ENCODE results near the gene AATK.

The AATK gene

GRCh38 chr17:81183316-81183715 lies 17.3 kb upstream of the AATK start:
- TF ChIP-seq ARNTL (CRISPR knock-in tag; IDR thresholded peaks at IDR 0.05; ENCODE audit: borderline replicate concordance, low read depth) (no peak), ZFP3 (CRISPR knock-in tag; IDR thresholded peaks at IDR 0.05) (no peak)
- ATAC-seq = no peak

- TF ChIP-seq PATZ1 (CRISPR knock-in tag; IDR thresholded peaks at IDR 0.05; ENCODE audit: borderline replicate concordance) (no peak), ARNTL (CRISPR knock-in tag; IDR thresholded peaks at IDR 0.05; ENCODE audit: borderline replicate concordance, low read depth) (no peak), RARB (CRISPR knock-in tag; IDR thresholded peaks at IDR 0.05) (no peak)
- TF ChIP-seq, protein P1, sequence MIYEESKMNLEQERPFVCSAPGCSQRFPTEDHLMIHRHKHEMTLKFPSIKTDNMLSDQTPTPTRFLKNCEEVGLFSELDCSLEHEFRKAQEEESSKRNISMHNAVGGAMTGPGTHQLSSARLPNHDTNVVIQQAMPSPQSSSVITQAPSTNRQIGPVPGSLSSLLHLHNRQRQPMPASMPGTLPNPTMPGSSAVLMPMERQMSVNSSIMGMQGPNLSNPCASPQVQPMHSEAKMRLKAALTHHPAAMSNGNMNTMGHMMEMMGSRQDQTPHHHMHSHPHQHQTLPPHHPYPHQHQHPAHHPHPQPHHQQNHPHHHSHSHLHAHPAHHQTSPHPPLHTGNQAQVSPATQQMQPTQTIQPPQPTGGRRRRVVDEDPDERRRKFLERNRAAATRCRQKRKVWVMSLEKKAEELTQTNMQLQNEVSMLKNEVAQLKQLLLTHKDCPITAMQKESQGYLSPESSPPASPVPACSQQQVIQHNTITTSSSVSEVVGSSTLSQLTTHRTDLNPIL (CRISPR knock-in tag; IDR thresholded peaks at IDR 0.05; ENCODE audit: low read depth) = no peak
- ATAC-seq = no peak
These were observed 16.6 kb upstream of the AATK start for GRCh38 chr17:81182596-81182995.

DNA sequence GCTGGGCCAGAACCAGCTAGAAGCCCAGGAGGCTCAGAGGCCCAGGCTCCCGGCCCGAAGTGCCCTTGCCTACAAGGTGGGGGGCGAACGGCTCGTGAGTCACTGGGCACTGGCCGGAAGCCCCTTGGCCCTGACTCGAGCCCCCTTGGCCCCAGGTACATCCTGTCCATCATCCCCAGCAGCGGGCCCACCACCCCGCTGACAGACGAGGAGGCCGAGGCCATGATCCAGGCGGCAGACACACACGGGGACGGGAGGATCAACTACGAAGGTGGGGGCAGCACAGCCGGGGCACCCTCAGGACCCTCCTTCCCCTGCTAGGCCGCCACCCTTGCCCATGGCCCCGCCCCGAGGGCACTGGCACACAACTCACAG lies 15.8 kb upstream of the AATK start:
- no peak for ATAC-seq
- TF ChIP-seq ARNTL (CRISPR knock-in tag; IDR thresholded peaks at IDR 0.05; ENCODE audit: borderline replicate concordance, low read depth) (no peak), CSDC2 (CRISPR knock-in tag; IDR thresholded peaks at IDR 0.05) (no peak), TCF4 (CRISPR knock-in tag; IDR thresholded peaks at IDR 0.05; ENCODE audit: borderline replicate concordance) (no peak), BACH2 (CRISPR knock-in tag; IDR thresholded peaks at IDR 0.05; ENCODE audit: borderline replicate concordance) (no peak), PATZ1 (CRISPR knock-in tag; IDR thresholded peaks at IDR 0.05; ENCODE audit: borderline replicate concordance) (no peak), PPARA (CRISPR knock-in tag; IDR thresholded peaks at IDR 0.05; ENCODE audit: borderline replicate concordance) (no peak), ZNF8 (CRISPR knock-in tag; IDR thresholded peaks at IDR 0.05) (no peak), SNAI2 (CRISPR knock-in tag; IDR thresholded peaks at IDR 0.05) (no peak), ZC3H10 (CRISPR knock-in tag; IDR thresholded peaks at IDR 0.05) (no peak), ZNF565 (CRISPR knock-in tag; conservative IDR thresholded peaks at IDR 0.05; ENCODE audit: low read depth) (no peak), ZFP3 (CRISPR knock-in tag; IDR thresholded peaks at IDR 0.05) (no peak), GLIS3 (CRISPR knock-in tag; IDR thresholded peaks at IDR 0.05) (no peak), ESRRG (CRISPR knock-in tag; IDR thresholded peaks at IDR 0.05) (no peak), ZNF70 (CRISPR knock-in tag; IDR thresholded peaks at IDR 0.05) (no peak), TOX (CRISPR knock-in tag; IDR thresholded peaks at IDR 0.05; ENCODE audit: borderline replicate concordance) (no peak)
- TF ChIP-seq, protein P1 (CRISPR knock-in tag; IDR thresholded peaks at IDR 0.05; ENCODE audit: low read depth) = no peak
- TF ChIP-seq, protein P2, sequence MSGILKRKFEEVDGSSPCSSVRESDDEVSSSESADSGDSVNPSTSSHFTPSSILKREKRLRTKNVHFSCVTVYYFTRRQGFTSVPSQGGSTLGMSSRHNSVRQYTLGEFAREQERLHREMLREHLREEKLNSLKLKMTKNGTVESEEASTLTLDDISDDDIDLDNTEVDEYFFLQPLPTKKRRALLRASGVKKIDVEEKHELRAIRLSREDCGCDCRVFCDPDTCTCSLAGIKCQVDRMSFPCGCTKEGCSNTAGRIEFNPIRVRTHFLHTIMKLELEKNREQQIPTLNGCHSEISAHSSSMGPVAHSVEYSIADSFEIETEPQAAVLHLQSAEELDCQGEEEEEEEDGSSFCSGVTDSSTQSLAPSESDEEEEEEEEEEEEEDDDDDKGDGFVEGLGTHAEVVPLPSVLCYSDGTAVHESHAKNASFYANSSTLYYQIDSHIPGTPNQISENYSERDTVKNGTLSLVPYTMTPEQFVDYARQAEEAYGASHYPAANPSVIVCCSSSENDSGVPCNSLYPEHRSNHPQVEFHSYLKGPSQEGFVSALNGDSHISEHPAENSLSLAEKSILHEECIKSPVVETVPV (CRISPR knock-in tag; IDR thresholded peaks at IDR 0.05) = no peak
- TF ChIP-seq, protein P3, sequence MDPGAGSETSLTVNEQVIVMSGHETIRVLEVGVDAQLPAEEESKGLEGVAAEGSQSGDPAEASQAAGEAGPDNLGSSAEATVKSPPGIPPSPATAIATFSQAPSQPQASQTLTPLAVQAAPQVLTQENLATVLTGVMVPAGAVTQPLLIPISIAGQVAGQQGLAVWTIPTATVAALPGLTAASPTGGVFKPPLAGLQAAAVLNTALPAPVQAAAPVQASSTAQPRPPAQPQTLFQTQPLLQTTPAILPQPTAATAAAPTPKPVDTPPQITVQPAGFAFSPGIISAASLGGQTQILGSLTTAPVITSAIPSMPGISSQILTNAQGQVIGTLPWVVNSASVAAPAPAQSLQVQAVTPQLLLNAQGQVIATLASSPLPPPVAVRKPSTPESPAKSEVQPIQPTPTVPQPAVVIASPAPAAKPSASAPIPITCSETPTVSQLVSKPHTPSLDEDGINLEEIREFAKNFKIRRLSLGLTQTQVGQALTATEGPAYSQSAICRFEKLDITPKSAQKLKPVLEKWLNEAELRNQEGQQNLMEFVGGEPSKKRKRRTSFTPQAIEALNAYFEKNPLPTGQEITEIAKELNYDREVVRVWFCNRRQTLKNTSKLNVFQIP (CRISPR knock-in tag; IDR thresholded peaks at IDR 0.05; ENCODE audit: borderline replicate concordance, low read depth) = no peak
- TF ChIP-seq, protein P4, sequence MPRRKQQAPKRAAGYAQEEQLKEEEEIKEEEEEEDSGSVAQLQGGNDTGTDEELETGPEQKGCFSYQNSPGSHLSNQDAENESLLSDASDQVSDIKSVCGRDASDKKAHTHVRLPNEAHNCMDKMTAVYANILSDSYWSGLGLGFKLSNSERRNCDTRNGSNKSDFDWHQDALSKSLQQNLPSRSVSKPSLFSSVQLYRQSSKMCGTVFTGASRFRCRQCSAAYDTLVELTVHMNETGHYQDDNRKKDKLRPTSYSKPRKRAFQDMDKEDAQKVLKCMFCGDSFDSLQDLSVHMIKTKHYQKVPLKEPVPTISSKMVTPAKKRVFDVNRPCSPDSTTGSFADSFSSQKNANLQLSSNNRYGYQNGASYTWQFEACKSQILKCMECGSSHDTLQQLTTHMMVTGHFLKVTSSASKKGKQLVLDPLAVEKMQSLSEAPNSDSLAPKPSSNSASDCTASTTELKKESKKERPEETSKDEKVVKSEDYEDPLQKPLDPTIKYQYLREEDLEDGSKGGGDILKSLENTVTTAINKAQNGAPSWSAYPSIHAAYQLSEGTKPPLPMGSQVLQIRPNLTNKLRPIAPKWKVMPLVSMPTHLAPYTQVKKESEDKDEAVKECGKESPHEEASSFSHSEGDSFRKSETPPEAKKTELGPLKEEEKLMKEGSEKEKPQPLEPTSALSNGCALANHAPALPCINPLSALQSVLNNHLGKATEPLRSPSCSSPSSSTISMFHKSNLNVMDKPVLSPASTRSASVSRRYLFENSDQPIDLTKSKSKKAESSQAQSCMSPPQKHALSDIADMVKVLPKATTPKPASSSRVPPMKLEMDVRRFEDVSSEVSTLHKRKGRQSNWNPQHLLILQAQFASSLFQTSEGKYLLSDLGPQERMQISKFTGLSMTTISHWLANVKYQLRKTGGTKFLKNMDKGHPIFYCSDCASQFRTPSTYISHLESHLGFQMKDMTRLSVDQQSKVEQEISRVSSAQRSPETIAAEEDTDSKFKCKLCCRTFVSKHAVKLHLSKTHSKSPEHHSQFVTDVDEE (CRISPR knock-in tag; IDR thresholded peaks at IDR 0.05) = no peak

Data from SK-N-SH treated with all-trans-retinoic acid at 6 μM for 48 hours (cell line).